GM18526 (cell line): ENCODE results near the gene ACTR3.

ENCODE experiments used
- POLR2A ChIP-seq: IDR thresholded peaks from 3 replicates; pipeline ENCODE4 v1.6.1; 2011; ENCODE audit not compliant: insufficient read length; ENCODE audit errors: extremely low read depth

ACTR3 gene

GRCh38 chr2:113920996-113921395 is 31.1 kb downstream of the ACTR3 start:
- TF ChIP-seq POLR2A, result no peak

DNA sequence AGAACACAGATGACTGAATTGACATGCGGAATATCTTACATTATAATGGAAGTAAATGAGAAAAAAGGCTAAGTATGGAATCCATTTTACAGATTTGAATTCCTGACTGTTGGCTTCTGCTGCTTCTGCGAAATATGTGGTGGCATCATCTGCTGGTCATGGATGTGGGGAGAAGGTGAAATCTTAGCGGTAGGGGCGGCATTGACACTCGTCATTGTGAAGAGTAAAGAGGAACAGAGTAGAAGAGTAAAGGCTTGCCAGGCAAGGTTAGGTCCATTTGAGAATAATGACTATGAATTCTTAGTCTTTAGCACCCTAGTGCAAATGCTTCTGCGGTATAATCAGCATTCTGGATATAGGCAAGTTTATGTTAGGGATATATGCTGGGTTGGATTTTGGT is 32.4 kb downstream of the ACTR3 start:
- no peak for TF ChIP-seq POLR2A

DNA sequence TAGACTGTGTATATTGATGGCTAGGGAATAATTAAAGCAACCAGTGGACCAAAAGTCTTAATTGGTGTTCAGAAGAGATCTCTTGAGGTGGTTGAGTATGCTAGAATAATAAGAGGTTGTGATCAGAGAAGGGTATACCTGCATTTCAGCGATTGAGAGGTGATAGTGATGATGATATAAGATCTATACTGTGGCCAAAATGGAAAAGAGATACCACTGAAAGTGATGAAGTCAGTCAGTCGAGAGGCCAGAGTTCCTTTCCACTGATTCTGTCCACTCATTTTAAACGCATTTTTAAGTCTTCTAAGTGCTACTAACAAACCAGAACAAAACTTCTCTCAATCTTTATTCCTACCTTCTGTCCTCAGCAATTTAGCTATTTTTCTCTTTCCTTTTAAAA is 32.9 kb downstream of the ACTR3 start:
- no peak for TF ChIP-seq POLR2A

DNA sequence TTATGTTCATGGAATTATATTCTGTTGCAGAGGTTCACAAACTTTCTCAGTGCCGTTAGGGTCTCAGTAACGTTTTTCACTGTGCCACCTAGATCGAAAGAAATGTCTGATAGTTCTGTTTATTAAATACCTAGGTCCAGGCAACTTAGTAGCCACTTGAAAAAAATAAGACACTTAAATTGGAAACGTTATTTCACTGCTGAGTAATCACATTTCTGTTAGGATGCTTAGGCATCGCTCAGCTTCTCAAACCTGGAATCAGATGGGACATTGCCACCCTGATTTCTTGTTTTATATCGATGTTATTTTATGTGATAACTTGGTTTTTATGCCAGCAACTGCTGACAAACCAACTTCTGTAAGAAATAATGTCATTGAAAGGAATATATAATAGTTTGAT is 36.0 kb downstream of the ACTR3 start:
- TF ChIP-seq POLR2A, result no peak

DNA sequence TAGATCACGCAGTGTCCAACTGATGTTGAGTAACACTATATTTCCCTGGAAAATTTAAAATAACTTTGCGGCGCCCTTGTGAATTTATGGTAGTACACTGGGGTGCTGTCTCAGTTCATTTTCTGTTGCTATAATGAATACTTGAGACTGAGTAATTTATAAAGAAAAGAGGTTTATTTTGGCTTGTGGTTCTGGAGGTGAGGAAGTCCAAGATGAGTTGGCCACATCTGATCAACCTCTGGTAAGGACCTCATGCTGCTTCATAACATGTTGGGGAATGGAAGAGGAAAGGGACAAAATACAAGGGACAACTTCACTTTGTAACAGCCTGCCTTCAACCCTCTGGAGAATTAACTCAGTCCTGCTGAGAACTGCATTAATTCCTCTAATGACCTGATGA is 36.4 kb downstream of the ACTR3 start:
- TF ChIP-seq POLR2A, result no peak

DNA sequence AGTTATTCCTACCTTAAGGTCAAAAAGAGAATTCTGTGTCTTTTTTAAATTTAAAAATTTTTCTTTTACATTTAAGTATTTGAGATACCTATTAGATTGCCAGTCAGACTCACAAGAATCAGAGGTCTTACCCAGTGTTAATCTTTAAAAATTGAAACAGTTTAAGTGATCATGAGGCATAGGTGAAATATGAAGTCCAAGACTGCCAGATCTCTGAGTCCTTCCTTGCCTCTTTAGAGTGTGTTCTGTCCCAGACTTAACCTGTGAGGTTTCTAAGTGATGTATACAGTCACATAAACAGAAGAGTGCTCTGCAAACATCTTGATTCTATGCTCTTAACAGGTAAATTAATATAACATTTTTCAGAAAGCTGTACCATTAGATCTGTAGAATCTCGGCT is 40.6 kb downstream of the ACTR3 start:
- TF ChIP-seq POLR2A, result no peak

DNA sequence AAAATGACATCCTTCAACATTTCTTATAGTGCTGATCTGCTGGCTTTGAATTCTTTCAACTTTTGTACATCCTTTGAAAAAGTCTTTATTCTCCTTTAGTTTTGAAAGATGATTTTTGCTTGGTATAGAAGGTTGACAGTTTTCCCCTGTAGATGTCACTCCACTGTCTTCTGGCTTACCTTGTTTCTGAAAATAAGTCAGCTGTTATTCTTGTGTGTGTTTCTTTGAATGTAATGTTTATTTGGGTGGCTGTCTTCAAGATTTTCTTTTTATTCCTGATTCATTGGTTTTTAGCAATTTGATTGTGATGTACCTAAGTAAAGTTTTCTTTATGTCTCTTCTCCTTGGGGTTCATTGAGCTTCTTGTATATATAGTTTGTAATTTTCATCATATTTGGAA is 47.6 kb downstream of the ACTR3 start:
- TF ChIP-seq POLR2A, result no peak

GRCh38 chr2:113940891-113941290 is 51.0 kb downstream of the ACTR3 start:
- no peak for TF ChIP-seq POLR2A

DNA sequence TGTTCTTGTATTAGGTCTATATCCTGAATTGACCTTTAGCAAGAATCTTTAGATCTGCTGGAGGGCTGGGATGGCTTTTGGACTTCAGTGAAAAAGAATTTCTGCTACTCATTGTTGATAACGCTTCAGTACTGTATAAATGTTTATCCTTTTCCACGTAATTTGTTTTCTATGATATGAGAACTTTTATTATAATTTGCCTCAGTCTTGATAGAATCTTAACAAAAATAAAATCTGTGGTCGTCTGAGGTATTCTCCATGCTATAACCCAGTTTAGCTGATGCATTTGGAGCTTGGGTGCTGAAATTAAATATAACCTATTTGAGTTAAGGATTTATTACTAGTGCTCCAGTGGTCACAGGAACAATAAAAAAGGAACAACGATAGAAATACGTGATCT is 71.1 kb downstream of the ACTR3 start:
- no peak for TF ChIP-seq POLR2A

- no peak for TF ChIP-seq POLR2A
Measured at GRCh38 chr2:113962692-113963480, 73.0 kb downstream of the ACTR3 start.

GRCh38 chr2:113963965-113964364 is 74.1 kb downstream of the ACTR3 start:
- no peak for TF ChIP-seq POLR2A

DNA sequence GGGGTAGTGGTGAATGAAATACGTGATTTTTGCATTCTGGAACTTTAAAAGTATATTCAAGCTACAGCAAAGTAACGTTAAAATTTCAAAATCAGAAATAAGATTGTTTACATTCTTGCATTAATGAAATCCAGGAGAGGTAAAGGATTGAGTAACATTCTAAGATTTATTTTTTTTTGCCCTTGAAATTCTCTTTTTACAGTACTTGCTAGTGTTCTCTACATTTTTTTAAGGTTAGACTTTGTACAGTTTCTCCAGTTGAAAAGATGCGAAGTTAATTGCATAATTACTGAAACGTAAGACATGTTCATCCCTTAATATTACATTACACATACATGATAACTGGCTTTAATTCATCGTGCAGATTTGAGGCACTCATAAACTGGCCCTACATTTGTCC is 74.5 kb downstream of the ACTR3 start:
- no peak for TF ChIP-seq POLR2A

DNA sequence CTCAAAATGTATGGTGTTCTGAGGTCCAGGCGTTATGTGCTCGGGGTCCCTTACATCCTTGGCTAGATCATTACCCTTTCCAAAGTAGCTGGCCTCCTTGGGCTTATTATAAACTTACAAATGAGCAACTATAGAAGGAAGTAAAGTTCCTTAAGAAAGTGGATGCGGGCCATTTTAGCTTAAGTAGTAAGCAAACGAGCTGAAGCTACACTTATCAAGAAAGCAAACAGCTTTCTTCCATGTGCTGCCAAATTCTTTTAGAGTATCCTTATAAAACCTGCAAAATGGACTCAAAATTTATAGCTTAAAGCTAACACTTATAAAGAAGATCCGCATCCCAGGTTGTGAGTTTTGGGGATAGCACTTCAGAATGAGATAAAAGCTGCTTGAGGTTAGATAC is 75.3 kb downstream of the ACTR3 start:
- TF ChIP-seq POLR2A, result no peak

DNA sequence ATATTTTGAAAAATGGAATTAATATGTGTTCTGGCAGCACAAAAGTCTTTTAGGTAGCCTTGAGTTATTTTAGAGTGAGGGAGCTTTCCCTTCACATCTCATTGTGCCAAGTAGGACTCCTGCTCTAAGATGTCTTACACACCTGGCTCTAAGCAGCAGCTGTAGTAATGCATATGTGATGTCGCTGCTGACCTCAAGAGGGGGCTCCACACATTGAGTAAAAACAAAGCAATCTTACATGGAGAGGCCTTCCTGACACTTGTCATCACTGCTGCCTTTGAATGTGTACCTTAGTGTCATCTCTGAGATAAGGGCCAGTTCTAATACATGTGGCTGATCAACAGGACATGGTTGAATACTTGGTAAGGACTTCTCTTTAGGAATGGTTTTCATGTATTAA is 75.8 kb downstream of the ACTR3 start:
- TF ChIP-seq POLR2A, result no peak

- TF ChIP-seq POLR2A, result no peak
Measured at GRCh38 chr2:113966171-113966570, 76.3 kb downstream of the ACTR3 start.

DNA sequence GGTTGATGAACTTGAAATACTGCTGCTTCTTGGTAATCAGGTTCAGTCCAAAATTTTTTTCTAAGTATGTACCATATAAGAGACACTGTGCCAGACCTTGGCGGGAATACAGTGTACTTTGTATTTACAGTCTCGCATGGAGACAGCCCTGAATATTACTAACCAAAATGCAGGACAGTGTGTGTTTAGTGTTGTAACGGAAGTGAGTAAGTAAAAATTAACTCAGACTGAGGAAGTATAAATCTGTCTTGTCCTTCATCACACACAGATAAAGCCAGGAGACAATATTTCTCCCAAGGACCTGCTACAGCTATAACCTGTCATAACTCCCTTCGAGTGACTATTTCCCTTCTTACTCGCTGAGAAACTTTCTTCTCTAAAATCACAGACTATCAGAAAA is 76.9 kb downstream of the ACTR3 start:
- TF ChIP-seq POLR2A, result no peak

- no peak for TF ChIP-seq POLR2A
Measured at GRCh38 chr2:113967272-113967671, 77.4 kb downstream of the ACTR3 start.
